ENCODE measurements around the gene PSMA6. TPM values are rescaled to one million over a fixed set of nuclear protein-coding genes. Genes with fewer than 3 reads are reported as not detected.

The PSMA6 gene
- total RNA-seq, 1 experiment from 2014 or later: 210 TPM

- ChIA-PET CTCF (interaction anchor here (0.6 to 0.9 kb wide), 3 partner anchors 71 to 574 kb away, joined by 3 to 4 read pairs (median 3); no protein-coding TSS in a partner anchor), POLR2A (interaction anchor here (0.6 kb wide), 3 partner anchors 83 to 314 kb away, joined by 3 to 9 read pairs (median 6); partner anchors contain the start of genes PPP2R3C and SRP54)
- ATAC-seq: no peak
- Mint-ChIP-seq H3K27me3 (ENCODE audit: low read depth) (no peaks in the 10 kb centered on the region), H3K4me3 (no peak overlapping the region), H3K9me3 (no peaks in the 10 kb centered on the region), H3K4me1 (peaks cover 23% of the 10 kb centered on the region), H3K27ac (no peak overlapping the region), H3K36me3 (no peaks in the 10 kb centered on the region)
- no peak for DNase-seq (ENCODE audit: low spot score)
- TF ChIP-seq ZNF232 (CRISPR knock-in tag; IDR thresholded peaks at IDR 0.05) (no peak), GABPB1 (CRISPR knock-in tag; IDR thresholded peaks at IDR 0.05) (peak; percentile 93)
These were observed 4.4 kb downstream of the PSMA6 start for GRCh38 chr14:35296545-35296944.

DNA sequence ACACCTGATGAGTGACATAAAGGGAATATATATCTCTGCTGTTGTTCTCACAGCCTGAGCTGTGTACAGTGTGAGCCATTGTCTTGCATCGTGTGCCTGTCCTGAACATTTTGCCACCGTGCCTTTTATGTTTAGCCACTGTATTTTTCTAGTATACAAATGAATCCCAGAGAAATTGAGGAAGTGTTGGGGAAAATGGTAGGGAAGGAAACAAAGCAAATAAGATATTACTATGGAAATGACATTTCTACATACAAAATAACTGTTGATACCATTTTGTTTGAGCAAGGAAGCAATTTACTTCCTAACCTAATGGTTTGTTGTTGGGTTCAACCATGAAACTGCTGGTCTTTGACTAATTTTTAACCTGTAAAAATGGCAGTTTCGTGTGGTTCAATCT lies 5.5 kb downstream of the PSMA6 start:
- POLR2A ChIA-PET: no interaction called here
- Mint-ChIP-seq H3K4me3 (no peak overlapping the region), H3K4me1 (peaks cover 23% of the 10 kb centered on the region), H3K27ac (peak overlapping the region; percentile 82; the same call in 1 of the 2 replicates), H3K9me3 (no peaks in the 10 kb centered on the region), H3K36me3 (peaks cover 4% of the 10 kb centered on the region; the same call in 1 of the 2 replicates), H3K27me3 (ENCODE audit: low read depth) (no peaks in the 10 kb centered on the region)
- CTCF ChIA-PET: no interaction called here
- ATAC-seq (no peak), DNase-seq (ENCODE audit: low spot score) (no peak)
- no peak for TF ChIP-seq ZNF121 (CRISPR knock-in tag; IDR thresholded peaks at IDR 0.05)
- no peak for TF ChIP-seq CREM (CRISPR knock-in tag; IDR thresholded peaks at IDR 0.05)
- no peak for TF ChIP-seq JAZF1 (CRISPR knock-in tag; IDR thresholded peaks at IDR 0.05)
- no peak for TF ChIP-seq ZNF416 (CRISPR knock-in tag; IDR thresholded peaks at IDR 0.05)
- TF ChIP-seq GABPB1 (CRISPR knock-in tag; IDR thresholded peaks at IDR 0.05): no peak
- TF ChIP-seq USF2 (CRISPR knock-in tag; IDR thresholded peaks at IDR 0.05): no peak

GRCh38 chr14:35298351-35298750 lies 6.2 kb downstream of the PSMA6 start:
- no peak for DNase-seq (ENCODE audit: low spot score)
- TF ChIP-seq CREM (CRISPR knock-in tag; IDR thresholded peaks at IDR 0.05): no peak
- no peak for TF ChIP-seq FOXK1 (CRISPR knock-in tag; IDR thresholded peaks at IDR 0.05)
- TF ChIP-seq JUN (CRISPR knock-in tag; IDR thresholded peaks at IDR 0.05): no peak
- TF ChIP-seq, protein P1, sequence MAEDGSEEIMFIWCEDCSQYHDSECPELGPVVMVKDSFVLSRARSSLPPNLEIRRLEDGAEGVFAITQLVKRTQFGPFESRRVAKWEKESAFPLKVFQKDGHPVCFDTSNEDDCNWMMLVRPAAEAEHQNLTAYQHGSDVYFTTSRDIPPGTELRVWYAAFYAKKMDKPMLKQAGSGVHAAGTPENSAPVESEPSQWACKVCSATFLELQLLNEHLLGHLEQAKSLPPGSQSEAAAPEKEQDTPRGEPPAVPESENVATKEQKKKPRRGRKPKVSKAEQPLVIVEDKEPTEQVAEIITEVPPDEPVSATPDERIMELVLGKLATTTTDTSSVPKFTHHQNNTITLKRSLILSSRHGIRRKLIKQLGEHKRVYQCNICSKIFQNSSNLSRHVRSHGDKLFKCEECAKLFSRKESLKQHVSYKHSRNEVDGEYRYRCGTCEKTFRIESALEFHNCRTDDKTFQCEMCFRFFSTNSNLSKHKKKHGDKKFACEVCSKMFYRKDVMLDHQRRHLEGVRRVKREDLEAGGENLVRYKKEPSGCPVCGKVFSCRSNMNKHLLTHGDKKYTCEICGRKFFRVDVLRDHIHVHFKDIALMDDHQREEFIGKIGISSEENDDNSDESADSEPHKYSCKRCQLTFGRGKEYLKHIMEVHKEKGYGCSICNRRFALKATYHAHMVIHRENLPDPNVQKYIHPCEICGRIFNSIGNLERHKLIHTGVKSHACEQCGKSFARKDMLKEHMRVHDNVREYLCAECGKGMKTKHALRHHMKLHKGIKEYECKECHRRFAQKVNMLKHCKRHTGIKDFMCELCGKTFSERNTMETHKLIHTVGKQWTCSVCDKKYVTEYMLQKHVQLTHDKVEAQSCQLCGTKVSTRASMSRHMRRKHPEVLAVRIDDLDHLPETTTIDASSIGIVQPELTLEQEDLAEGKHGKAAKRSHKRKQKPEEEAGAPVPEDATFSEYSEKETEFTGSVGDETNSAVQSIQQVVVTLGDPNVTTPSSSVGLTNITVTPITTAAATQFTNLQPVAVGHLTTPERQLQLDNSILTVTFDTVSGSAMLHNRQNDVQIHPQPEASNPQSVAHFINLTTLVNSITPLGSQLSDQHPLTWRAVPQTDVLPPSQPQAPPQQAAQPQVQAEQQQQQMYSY (CRISPR knock-in tag; IDR thresholded peaks at IDR 0.05): no peak
- TF ChIP-seq, protein P2, sequence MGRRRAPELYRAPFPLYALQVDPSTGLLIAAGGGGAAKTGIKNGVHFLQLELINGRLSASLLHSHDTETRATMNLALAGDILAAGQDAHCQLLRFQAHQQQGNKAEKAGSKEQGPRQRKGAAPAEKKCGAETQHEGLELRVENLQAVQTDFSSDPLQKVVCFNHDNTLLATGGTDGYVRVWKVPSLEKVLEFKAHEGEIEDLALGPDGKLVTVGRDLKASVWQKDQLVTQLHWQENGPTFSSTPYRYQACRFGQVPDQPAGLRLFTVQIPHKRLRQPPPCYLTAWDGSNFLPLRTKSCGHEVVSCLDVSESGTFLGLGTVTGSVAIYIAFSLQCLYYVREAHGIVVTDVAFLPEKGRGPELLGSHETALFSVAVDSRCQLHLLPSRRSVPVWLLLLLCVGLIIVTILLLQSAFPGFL (CRISPR knock-in tag; IDR thresholded peaks at IDR 0.05; ENCODE audit: borderline replicate concordance): no peak
- TF ChIP-seq PRRX2 (CRISPR knock-in tag; IDR thresholded peaks at IDR 0.05): no peak
- CTCF ChIA-PET: no interaction called here
- H3K4me1 Mint-ChIP-seq: peaks cover 19% of the 10 kb centered on the region
- no peak overlapping the region for H3K4me3 Mint-ChIP-seq
- no peaks in the 10 kb centered on the region for H3K9me3 Mint-ChIP-seq
- POLR2A ChIA-PET: no interaction called here
- peaks cover 4% of the 10 kb centered on the region; the same call in 1 of the 2 replicates for H3K36me3 Mint-ChIP-seq
- ATAC-seq: no peak
- no peak overlapping the region for H3K27ac Mint-ChIP-seq
- no peaks in the 10 kb centered on the region for H3K27me3 Mint-ChIP-seq (ENCODE audit: low read depth)

GRCh38 chr14:35299708-35300107 lies 7.5 kb downstream of the PSMA6 start:
- CTCF ChIA-PET: interaction anchor here (0.5 kb wide), 1 partner anchor 49 kb away, joined by 3 read pairs; no protein-coding TSS in a partner anchor
- Mint-ChIP-seq H3K27ac (no peak overlapping the region), H3K4me3 (no peak overlapping the region), H3K9me3 (no peaks in the 10 kb centered on the region), H3K36me3 (peaks cover 4% of the 10 kb centered on the region; the same call in 1 of the 2 replicates), H3K4me1 (peaks cover 10% of the 10 kb centered on the region), H3K27me3 (ENCODE audit: low read depth) (no peaks in the 10 kb centered on the region)
- no peak for DNase-seq (ENCODE audit: low spot score)
- POLR2A ChIA-PET: no interaction called here
- no peak for ATAC-seq
- TF ChIP-seq KAT7 (CRISPR knock-in tag; IDR thresholded peaks at IDR 0.05; ENCODE audit: borderline replicate concordance) (no peak), FOXP4 (CRISPR knock-in tag; IDR thresholded peaks at IDR 0.05) (no peak), ZNF232 (CRISPR knock-in tag; IDR thresholded peaks at IDR 0.05) (no peak), ERG (CRISPR knock-in tag; IDR thresholded peaks at IDR 0.05) (no peak), ZNF396 (CRISPR knock-in tag; IDR thresholded peaks at IDR 0.05; ENCODE audit: borderline replicate concordance) (no peak), NR1H2 (CRISPR knock-in tag; IDR thresholded peaks at IDR 0.05) (no peak), PRRX2 (CRISPR knock-in tag; IDR thresholded peaks at IDR 0.05) (no peak), ATF1 (CRISPR knock-in tag; IDR thresholded peaks at IDR 0.05) (no peak)
- TF ChIP-seq, protein P3, sequence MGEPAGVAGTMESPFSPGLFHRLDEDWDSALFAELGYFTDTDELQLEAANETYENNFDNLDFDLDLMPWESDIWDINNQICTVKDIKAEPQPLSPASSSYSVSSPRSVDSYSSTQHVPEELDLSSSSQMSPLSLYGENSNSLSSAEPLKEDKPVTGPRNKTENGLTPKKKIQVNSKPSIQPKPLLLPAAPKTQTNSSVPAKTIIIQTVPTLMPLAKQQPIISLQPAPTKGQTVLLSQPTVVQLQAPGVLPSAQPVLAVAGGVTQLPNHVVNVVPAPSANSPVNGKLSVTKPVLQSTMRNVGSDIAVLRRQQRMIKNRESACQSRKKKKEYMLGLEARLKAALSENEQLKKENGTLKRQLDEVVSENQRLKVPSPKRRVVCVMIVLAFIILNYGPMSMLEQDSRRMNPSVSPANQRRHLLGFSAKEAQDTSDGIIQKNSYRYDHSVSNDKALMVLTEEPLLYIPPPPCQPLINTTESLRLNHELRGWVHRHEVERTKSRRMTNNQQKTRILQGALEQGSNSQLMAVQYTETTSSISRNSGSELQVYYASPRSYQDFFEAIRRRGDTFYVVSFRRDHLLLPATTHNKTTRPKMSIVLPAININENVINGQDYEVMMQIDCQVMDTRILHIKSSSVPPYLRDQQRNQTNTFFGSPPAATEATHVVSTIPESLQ (CRISPR knock-in tag; IDR thresholded peaks at IDR 0.05): no peak
